Pulmonary artery endothelial cell (primary cell): ENCODE data around the gene PCNA. TPM values are rescaled to one million over a fixed set of nuclear protein-coding genes. Genes with fewer than 3 reads are reported as not detected.

Experiments used
- DNase-seq: peaks from one replicate; pipeline ENCODE4 v3.0.0-alpha.2; 2011; ENCODE audit warnings: low read depth, low spot score
- total RNA-seq: library from RNA; depleted of rRNA; stranded (reverse); fragments of >200 nt; gene quantifications from 2 replicates; pipeline ENCODE4 v1.2.3, GENCODE V29; 2014

The PCNA gene
- total RNA-seq, 1 donor from 2014 or later = 174 TPM

GRCh38 chr20:5143851-5144250 is 24.1 kb upstream of the PCNA start:
- no peak for DNase-seq

DNA sequence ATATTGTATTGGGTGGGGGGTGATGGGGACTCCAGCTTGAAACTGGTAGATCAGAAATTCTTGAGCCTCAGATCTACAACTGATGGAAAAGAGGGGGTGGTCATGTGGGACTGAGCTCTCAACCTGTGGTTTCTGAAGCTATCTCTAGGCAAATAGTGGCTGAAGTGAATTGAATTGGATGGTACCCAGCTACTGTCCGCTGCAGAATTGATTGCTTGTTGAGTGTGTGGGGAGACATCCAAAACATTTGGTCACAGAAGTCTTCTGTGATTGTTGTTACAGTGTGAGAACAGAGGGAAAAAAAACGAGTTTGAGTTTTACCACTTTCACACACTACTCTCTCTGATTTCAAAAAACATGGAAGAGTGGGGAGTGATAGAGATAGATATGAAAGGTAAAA is 21.9 kb upstream of the PCNA start:
- no peak for DNase-seq

- DNase-seq = no peak
Measured at GRCh38 chr20:5140195-5140594, 20.4 kb upstream of the PCNA start.

DNA sequence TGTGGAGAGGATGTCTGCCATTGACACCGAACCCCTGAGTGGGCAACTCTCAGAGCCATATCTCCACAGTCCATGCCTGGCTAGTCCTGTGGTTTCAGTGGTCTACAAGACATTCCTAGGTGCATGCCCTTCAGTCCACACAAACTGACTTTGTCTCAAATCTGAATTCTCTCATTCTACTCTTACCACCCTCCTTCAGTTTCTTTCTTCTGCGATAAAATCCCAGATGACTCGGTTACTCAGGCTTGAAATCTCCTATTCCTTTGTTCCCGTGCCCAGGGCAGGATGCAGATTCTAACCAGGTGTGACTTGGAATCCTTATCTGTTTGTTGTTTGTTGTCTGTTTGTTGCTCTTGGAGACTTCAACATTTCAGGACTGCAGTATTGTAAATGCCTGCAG is 16.3 kb upstream of the PCNA start:
- no peak for DNase-seq

- no peak for DNase-seq
Measured at GRCh38 chr20:5135363-5136012, 15.7 kb upstream of the PCNA start.

DNA sequence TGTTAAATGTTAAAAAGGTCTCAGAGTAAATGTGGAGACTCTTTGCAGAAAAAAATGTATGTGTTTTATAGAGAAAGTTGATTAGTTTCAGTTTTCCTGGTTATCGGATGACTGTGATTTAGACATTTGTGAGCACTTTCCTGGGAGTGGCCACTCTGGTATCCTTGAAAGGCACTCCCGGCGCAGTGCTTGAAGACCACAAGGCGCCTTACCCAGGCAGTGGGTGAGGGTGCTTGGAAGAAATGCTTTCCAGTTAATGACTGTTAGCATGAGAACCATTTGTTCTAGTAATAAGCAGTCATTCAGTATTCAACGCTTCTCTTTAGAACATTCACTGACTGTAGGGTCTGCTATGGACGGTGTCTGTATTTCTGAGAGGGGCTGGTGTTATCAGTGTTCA is 14.2 kb upstream of the PCNA start:
- no peak for DNase-seq

- no peak for DNase-seq
Measured at GRCh38 chr20:5131502-5131901, 11.7 kb upstream of the PCNA start.

- no peak for DNase-seq
Measured at GRCh38 chr20:5128886-5129285, 9.1 kb upstream of the PCNA start.

DNA sequence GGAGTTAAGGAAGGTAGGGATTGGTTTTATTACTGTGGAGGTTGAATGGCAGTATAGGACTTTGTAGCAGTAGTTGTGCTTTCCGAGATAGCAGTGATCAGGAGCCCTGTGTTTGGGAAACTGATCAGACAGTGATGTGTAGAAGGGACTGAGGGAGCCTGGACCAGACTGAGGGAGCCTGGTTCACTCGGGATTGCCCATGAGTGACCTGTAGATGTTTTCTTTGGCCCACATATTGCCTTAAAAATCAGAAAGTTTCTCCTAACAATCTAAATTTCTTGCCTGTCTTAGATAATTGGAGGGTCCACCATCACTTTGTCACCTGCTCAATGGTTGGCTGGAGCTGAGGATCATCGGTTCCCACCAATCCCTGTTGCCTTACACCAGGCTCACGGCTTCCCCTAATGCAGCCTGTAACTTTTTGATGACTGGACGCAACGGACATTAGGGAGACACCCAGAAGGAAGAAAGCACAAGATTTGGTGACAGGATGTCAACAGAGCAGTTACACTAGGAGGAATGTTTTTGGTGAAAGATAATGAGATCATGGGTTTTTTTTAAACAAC is 8.2 kb upstream of the PCNA start:
- no peak for DNase-seq

GRCh38 chr20:5127204-5127858 is 7.6 kb upstream of the PCNA start:
- DNase-seq = no peak

- DNase-seq = peak; percentile 96
Measured at GRCh38 chr20:5126512-5127203, 6.9 kb upstream of the PCNA start, which contains the start of gene CDS2. Gene CDS2 (plus strand): TSS chr20:5127008. CDS start chr20:5127093, 85 bp downstream.

DNA sequence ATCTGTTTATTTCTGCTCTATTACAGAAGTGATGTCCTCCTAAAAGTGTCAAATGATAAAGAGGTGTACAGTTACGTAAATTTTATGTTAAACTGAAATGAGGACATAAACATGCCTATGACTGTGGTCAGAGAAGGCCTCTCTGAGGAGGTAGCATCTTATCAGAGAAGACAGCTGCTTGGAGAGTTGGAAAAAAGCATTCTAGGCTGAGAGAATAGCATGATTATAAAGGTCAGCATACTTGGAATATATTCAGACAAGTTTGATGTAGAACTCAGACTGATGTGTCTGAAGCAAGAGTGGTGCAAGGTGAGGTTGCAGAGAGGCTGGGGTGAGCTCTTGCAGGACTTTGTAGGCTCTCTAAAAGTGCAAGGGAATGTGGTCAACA is 3.1 kb upstream of the PCNA start:
- DNase-seq = no peak

DNA sequence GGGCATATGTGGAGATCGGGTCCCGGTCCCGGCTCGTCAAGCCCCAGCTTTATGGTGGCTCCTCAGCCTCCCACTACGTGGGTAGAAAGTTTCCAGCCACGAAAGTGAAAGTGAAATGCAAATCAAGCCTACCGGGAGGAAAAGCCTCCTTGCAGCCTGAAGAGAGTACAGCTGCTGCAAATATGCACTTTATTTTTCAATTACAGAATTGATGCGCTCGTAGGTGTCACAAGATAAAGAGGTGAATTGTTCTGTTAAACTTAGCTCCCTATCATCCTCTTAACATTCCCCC is 373 bp upstream of the PCNA start:
- no peak for DNase-seq

- no peak for DNase-seq
Measured at GRCh38 chr20:5119143-5119434, 669 bp downstream of the PCNA start.

DNA sequence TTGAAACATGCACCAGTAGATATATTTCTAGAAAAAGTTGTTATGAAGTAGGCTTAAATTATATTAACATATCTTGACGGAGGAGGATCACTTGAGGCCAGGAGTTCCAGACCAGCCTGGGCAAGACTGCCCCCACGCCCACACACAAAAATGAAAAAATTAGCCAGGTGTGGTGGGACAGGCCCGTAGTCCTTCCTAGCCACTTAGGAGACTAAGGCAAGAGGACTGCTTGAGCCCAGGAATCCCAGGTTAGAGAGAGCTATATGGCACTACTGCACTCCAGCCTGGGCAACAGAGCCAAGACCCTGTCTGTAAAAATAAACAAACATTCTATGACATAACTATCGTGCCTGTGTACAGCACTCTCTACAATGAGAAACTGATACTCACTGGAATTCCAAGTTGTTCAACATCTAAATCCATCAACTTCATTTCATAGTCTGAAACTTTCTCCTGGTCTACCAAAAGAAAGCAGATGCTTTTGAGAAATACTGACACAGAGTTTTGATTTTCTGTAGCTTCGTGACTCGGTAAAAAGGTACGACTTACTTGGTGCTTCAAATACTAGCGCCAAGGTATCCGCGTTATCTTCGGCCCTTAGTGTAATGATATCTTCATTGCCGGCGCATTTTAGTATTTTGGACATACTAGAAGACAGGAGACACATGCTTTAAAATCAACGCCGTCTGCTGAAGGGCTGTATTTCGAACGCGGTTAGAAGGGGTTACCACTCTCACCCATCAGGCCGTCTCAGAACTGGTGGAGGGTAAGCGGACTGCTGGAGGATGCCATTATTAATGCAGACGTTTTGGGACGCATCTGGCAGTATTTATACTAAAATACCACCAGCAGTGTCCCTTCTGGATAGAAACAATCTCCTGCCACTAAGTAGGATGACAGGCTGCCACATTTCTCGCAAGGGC is 1.3 kb downstream of the PCNA start:
- no peak for DNase-seq

DNA sequence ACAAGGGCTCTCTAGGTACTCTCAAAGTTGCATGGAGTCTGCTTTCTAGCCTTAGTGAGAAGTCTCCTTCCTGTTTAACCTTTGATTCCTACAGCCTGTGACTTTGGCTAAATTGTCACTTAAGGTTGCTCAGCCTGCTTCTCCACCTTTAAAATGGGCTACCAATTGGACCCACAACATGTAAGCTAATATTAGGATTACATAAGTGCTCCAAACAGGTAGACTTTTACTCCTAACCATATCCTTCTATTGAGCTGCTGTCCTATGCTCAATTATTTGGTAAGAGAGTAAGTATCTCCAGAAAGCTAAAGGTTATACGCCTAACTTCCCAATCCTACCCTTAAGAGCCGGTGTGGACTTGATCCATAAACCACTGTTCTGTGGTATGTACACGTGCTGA is 2.9 kb downstream of the PCNA start:
- DNase-seq = no peak

- DNase-seq = no peak
Measured at GRCh38 chr20:5114403-5114802, 5.4 kb downstream of the PCNA start.

DNA sequence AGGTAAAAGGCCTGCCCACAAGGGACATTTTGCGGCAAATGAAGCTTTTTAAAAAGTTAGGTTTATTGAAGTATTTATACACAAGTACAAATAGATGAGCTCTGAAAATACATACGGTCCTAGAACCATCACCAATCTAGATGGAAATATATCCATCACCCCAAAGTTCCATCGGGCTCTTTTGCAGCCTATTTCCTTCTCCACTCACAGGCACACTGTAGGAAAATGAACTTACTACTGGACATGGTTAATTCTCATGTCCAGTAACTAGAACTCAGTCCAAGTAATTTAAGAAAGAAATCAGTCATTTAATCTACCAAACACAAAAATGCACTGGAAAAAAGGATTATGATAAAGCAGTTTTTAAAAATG is 6.2 kb downstream of the PCNA start:
- DNase-seq = no peak

DNA sequence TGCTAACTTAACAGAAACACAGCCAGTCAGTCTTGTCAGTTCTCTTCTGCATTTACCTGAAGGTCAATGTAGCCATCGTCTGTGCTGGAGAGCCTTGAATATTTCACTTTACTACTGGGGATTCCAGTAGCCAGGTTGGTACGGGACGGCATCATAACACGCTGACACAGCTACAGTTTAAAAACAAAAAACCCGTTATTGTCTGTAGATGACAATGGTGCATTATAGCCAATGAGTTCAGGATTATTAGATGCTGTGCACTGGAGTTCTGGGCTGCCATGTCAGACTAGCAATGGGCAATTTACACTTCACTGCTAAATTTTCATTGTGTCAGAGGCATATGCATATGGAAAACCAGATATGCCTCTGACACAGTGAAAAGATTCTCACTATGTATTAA is 10.5 kb downstream of the PCNA start:
- DNase-seq = no peak

DNA sequence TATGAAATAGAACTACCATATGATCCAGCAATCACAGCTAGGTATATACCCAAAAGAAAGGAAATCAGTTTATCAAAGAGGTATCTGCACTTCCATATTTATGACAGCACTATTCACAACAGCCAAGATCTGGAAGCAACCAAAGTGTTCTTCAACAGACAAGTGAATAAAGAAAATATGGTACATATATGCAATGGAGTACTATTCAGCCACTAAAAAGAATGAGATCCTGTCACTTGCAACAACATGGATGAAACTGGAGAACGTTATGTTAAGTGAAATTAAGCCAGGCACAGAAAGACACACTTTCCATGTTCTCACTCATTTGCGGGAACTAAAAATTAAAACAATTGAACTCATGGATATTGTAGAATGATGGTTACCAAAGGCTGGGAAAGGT is 15.3 kb downstream of the PCNA start:
- no peak for DNase-seq

GRCh38 chr20:5100684-5101347 is 18.9 kb downstream of the PCNA start:
- DNase-seq = no peak
